ENCODE measurements around the gene DNAJC5G. TPM values are rescaled to one million over a fixed set of nuclear protein-coding genes. Genes with fewer than 3 reads are reported as not detected.

Gene DNAJC5G
- total and polyA plus RNA-seq, 2 of the 13 experiments (the other 11 are each of a cell fraction or from before 2014, with no cell fraction given) = 0.05 TPM; not detected in 1

DNA sequence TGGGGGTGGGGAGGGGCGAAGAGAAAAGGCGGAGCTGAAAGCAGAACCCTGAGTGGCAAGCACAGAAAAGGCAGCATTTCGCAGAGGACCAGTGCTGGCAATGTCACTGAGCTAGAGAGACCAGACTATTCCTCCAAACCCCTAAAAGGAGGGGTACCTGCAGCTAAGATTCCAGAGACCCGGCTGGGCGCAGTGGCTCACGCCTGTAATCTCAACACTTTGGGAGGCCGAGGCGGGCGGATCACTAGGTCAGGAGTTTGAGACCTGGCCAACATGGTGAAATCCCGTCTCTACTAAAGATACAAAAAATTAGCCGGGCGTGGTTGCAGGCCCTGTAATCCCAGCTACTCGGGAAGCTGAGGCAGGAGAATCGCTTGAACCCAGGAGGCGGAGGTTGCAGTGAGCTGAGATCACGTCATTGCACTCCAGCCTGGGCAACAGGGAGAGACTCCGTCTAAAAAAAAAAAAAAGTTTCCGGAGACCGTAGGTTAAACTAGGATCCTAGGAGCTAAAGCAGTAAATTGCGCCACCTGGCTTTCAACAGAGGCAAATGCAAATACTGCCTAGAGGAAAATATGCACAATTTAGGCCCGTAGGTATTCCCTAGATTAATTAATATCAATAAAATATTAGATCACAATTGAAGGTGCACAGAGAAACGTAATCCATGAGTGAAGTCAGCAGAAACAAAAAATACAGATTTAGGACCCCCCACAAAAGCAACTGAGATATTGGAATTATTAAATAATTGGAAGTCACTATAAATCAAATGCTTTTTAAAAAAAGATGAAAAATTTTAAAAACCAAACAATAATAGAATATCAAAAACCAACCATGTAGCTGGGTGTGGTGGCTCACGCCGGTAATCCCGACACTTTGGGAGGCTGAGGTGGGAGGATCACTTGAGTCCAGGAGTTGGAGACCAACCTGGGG is 28.1 kb downstream of the DNAJC5G start (continued):
- TF ChIP-seq PHF8 (CRISPR knock-in tag; IDR thresholded peaks at IDR 0.05) = no peak
- TF ChIP-seq JDP2 (CRISPR knock-in tag; IDR thresholded peaks at IDR 0.05; ENCODE audit: borderline replicate concordance) = no peak
- TF ChIP-seq ZBTB10 (CRISPR knock-in tag; IDR thresholded peaks at IDR 0.05; ENCODE audit: borderline replicate concordance) = no peak
- TF ChIP-seq ZNF225 (CRISPR knock-in tag; IDR thresholded peaks at IDR 0.05) = no peak
- no peak for TF ChIP-seq NR0B2 (CRISPR knock-in tag; IDR thresholded peaks at IDR 0.05)
- TF ChIP-seq ZNF296 (CRISPR knock-in tag; conservative IDR thresholded peaks at IDR 0.05) = no peak
- no peak for TF ChIP-seq ZNF263 (CRISPR knock-in tag; IDR thresholded peaks at IDR 0.05)
- no peak for TF ChIP-seq ZNF460 (CRISPR knock-in tag; IDR thresholded peaks at IDR 0.05; ENCODE audit: borderline replicate concordance)
- no peak for TF ChIP-seq CENPT (CRISPR knock-in tag; IDR thresholded peaks at IDR 0.05; ENCODE audit: low read depth)
- TF ChIP-seq ZNF773 (CRISPR knock-in tag; IDR thresholded peaks at IDR 0.05; ENCODE audit: borderline replicate concordance) = no peak
- TF ChIP-seq ZNF468 (CRISPR knock-in tag; IDR thresholded peaks at IDR 0.05) = no peak
- TF ChIP-seq GATAD2A (CRISPR knock-in tag; IDR thresholded peaks at IDR 0.05) = peak; percentile 73
- TF ChIP-seq RXRA (CRISPR knock-in tag; IDR thresholded peaks at IDR 0.05) = no peak
- TF ChIP-seq HNF4G (IDR thresholded peaks at IDR 0.05; ENCODE audit: borderline replicate concordance, low read depth, low read length) = peak; percentile 31; the same call in 1 of the 2 replicates
- TF ChIP-seq HNF4G (CRISPR knock-in tag; IDR thresholded peaks at IDR 0.05; ENCODE audit: borderline replicate concordance, low read depth) = no peak
- TF ChIP-seq TBX3 (IDR thresholded peaks at IDR 0.05; ENCODE audit: borderline replicate concordance) = no peak
- 0 out of 2 replicates have a peak, but pooled peaks have one; percentile 19 for TF ChIP-seq THAP7 (CRISPR knock-in tag; IDR thresholded peaks at IDR 0.05)
- TF ChIP-seq GTF3A (CRISPR knock-in tag; conservative IDR thresholded peaks at IDR 0.05) = no peak
- 0 out of 2 replicates have a peak, but pooled peaks have one; percentile 34 for TF ChIP-seq ISL2 (CRISPR knock-in tag; IDR thresholded peaks at IDR 0.05)
- TF ChIP-seq ELF3 (CRISPR knock-in tag; IDR thresholded peaks at IDR 0.05) = peak; percentile 59; the same call in 1 of the 2 replicates
- TF ChIP-seq, protein P1, sequence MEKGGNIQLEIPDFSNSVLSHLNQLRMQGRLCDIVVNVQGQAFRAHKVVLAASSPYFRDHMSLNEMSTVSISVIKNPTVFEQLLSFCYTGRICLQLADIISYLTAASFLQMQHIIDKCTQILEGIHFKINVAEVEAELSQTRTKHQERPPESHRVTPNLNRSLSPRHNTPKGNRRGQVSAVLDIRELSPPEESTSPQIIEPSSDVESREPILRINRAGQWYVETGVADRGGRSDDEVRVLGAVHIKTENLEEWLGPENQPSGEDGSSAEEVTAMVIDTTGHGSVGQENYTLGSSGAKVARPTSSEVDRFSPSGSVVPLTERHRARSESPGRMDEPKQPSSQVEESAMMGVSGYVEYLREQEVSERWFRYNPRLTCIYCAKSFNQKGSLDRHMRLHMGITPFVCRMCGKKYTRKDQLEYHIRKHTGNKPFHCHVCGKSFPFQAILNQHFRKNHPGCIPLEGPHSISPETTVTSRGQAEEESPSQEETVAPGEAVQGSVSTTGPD (CRISPR knock-in tag; IDR thresholded peaks at IDR 0.05) = no peak
